ENCODE results near the gene SDS.
"Not testable (repeated sequence)": the region's sequence is repeated elsewhere in the genome, so short reads cannot be mapped to it uniquely, and the experiment has no call there.

SDS gene

GRCh38 chr12:113373969-113374368, 29.7 kb downstream of the SDS start:
- DNase-seq, result no peak

DNA sequence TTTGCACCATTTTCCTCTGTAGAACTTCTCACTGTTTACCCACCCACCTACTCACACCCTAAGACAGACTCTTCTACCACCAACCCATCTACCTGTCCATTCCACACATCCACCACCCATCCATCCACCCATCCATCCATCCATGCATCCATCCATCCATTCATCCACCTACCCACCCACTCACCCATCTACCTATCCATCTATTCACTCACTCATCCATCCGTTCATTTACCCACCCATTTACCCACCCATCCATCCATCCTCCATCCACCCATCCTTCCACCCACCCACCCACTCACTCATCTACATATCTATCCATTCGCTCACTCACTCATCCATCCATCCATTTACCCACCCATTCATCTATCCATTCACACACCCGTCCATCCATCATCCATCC, 30.2 kb downstream of the SDS start:
- DNase-seq, result no peak

DNA sequence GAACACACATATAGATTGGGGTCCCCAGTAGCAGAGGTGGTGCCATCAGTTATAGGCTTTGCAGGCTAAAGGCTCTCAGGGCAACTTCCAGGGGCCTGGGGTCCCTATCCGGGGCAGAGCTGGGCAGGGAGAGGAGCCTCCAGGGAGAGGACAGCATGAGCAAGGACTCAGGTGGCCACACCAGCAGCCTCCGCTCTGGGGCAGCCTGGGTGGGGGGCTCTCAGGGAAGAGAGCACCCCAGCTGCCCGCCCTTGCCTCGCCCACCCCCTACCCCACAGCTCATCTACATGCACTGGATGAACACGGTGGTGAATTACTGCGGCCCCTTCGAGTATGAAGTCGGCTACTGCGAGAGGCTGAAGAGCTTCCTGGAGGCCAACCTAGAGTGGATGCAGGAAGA, 31.3 kb downstream of the SDS start:
- DNase-seq, result no peak

GRCh38 chr12:113371808-113372207, 31.9 kb downstream of the SDS start:
- DNase-seq, result no peak

GRCh38 chr12:113370923-113371682, 32.6 kb downstream of the SDS start:
- DNase-seq, result no peak

DNA sequence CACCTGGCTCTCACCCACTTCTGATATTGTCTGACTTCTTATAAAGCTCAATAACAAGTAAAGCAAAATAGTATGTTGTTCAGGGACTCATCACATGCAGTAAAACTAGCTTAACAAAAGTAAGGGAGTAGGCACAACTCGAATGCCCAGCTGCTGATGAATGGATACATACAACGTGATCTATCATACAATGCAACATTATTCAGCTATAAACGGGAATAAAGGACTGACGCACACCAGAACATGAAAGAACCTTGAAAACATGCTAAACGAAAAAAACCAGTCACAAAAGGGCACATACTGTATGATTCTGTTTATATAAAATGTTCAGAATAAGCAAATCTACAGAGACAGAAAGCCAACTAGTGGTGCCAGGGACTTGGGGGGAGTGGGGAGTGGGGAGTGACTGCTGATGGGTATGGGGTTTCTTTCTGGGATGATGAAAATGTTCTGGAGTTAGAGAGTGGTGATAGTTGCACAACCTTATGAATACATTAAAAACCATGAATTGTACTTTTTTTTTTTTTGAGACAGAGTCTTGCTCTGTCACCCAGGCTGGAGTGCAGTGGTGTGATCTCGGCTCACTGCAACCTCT, 34.2 kb downstream of the SDS start:
- DNase-seq, result no peak

GRCh38 chr12:113368331-113368730, 35.4 kb downstream of the SDS start:
- no peak for DNase-seq

DNA sequence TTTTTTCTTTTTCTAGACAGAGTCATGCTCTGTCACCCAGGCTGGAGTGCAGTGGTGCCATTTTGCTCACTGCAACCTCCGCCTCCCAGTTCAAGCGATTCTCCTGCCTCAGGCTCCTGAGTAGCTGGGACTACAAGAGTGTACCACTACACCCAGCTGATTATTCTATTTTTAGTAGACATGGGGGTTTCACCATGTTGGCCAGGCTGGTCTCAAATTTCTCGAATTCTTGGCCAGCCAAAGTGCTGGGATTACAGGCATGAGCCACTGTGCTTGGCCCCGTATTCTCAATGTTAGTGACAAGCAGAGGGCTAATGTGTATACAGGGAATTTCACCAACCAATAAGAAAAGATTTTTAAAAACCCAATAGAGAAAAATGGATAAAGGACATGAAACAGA, 36.9 kb downstream of the SDS start:
- no peak for DNase-seq

GRCh38 chr12:113365639-113366395, 37.9 kb downstream of the SDS start:
- no peak for DNase-seq

DNA sequence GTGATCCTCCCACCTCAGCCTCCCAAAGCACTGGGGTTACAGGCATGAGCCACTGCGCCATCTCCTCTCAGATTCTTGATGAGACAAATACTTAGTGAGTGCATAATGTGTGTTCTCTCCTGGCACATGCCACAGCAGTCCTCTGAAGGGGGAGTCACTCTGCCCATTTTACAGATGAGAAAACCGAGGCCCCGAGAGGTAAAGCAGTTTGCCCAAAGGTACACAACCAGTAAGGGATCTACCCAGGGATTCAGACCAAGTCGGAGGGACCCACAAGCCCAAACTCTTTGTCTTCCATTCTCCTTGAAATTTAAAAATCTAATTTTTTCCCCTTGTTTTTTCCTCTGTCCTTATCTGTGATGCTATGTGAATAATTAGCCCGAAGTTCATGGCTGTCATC, 39.0 kb downstream of the SDS start:
- no peak for DNase-seq

DNA sequence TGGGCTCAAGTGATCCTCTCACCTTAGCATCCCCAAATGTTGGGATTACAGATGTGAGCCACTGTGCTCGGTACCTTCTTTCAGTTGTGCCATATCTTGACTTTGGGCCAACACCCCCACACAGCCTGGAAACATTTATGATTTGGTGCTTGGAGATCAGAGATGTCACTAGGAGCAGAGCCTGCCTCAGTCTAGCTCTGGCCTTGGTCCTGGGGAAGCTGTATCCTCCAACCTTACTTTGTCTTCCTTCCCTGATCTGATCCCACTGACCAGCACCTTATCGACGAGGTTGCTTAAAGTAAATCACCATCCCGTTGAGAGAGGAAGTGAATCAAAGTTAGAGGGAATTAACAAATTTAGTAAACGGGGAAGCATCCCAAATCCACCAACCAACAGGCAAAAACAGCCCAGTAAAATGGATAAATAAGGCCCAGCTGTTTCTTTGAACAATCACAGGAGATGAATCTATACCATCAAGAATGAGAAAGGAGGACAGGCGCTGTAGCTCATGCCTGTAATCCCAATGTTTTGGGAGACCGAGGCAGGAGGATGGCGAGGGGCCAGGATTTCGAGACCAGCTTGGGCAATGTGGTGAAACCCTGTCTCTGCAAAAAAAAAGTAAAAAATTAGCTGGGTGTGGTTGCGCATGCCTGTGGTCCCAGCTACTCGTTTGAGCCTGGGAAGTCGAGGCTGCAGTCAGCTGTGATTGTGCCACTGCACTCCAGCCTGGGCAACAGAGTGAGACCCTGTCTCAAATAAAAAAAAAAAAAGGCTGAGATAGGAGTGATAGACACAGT, 41.9 kb downstream of the SDS start:
- DNase-seq, result no peak

- DNase-seq, result no peak
Observed at GRCh38 chr12:113359939-113360748, 43.5 kb downstream of the SDS start.

DNA sequence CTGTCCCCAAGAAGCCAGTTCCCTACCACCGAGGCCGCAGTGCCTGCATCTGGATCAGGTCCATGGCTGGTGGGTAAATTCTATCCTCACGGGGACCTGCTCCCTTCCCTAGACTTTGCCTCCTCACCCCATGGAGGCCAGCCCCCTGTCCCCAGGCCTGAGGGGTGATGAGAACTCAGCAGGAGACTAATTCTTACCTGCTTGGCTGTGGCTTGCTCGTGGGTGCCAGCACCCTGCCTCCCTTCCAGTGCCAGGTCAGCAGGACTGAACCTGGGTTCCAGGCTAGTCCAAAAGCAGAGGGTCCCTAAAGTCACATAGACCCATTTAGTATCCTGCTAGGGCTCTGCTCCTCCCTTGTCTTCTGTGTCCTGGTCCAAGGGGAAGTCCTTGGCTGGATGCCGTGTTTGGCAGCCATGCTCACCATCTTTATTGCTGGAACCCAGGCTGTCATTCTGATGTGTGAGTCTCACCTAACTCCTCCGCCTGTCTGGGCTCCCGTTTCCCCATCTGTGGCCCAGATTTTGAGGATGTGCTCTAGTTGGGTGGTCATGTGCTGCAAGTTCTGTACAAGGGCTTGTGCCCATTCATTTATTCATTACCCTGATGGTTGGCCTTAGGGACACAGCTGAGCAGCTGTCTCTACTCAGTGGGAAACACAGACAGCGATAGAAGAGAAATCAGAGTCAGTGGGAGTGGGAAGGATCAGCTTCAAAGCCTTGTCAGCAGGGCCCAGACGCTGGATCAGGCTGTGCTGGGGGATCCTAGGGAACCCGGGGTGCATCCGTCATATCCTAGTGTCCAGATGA, 44.4 kb downstream of the SDS start:
- DNase-seq, result no peak

GRCh38 chr12:113358381-113359132, 45.1 kb downstream of the SDS start, which contains the start of gene PLBD2:
Gene PLBD2, plus strand, starts transcription at chr12:113358587. Its CDS starts 14 bp downstream, at chr12:113358601.
- DNase-seq, result peak; percentile 87

DNA sequence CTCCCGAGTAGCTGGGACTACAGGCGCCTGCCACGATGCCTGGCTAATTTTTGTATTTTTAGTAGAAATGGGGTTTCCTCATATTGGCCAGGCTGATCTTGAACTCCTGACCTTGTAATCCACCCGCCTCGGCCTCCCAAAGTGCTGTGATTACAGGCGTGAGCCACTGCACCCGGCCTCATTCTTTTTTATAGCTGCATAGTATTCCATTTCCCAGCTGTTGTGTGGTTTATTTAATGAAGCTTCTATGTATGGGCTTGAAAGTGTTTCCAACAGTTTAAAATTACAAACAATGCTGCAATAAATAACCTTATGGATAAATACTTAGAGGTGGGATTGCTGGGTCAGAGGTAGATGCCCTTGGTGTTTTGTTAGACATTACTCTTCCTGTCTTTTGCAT, 49.5 kb downstream of the SDS start:
- DNase-seq, result not testable (repeated sequence)

DNA sequence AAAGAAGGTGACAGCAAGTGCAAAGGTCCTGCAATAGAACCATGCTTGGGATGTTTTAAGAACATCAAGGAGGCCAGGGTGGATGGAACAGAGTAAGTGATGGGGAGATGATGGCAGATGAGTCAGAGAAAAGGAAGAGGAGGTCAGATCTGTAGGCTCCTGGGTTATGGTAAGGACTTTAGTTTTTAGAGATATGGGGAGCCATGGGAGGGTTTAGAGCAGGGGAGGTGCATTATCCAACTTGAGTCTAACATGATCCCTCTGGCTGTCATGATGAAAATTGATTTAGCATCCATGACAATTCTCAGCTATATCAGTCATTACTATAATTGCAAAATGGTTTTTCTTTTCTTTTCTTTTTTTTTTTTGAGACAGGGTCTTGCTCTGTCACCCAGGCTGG, 52.6 kb downstream of the SDS start:
- no peak for DNase-seq

DNA sequence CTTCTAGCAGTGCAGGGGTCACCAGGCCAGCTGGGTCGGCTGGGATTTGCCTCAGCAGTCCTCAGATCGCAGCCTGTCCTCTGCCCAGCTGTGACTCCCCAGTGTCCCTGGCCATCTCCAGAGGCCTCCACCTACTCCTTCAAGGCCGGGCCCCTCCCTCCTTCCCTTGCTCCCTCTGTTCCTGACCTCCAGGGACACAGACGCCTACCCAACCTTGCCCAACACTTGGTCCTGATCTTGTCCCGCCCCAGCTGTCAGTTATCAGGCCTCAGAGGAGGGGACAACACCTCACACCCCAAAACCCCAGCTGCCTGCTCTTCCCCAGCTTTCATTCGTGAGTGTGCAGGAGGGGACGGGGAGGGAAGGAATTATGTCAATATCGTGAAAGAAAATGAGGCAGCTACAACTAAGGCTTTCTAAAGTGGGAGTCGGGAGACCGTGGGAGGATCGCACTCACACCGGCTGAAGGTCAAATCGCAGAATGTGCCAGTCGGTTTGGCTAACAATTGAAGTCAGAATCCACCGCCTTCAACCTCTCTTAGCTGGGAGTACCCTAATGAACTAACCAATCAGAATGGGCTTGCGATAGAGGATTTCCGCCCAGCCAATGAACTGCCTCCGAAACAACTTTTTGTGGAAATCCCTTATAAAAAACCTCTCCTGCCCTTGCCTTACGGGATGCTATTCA, 54.7 kb downstream of the SDS start:
- DNase-seq, result no peak

DNA sequence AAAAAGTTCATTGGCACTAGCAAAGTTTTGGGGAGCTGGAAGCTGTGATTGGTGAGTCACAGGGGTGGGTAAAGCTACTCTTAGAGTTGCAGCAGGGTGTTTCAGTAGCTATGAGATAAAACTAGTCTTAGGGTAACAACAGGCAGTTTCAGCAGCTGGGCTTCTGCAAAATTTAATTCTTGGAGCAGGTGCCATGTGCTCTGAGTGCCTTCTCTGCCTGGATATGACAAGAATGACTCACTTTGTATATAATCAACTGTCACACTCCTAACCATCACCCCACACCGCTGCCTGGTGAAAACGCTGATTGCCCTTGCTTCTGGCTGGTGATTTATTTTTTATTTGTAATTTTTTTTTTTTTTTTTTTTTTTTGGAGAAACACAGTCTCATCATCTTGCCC, 55.8 kb downstream of the SDS start:
- no peak for DNase-seq

GRCh38 chr12:113347107-113347506, 56.6 kb downstream of the SDS start:
- no peak for DNase-seq

- DNase-seq, result no peak
Observed at GRCh38 chr12:113346353-113346752, 57.3 kb downstream of the SDS start.
